ENCODE data around the gene GRIK4.

DNA sequence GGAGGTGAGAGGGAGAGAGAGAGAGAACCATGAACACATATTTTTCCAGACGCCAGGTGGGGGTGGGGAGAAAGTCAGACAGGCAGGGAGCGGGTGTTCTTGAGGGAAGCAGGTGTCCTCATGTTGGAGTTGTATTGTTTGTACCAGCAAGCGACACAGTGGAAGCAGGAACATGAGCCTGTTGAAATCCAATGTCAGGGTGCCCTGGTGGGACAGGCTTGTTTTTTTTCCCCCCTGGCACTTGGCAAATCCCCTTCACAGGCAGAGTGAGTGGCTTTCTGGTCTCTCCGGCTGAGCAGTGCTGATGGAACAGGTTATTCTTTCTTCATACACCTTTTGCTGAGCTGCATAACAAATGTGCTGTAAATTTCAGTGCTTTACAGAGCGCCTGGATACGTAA lies 125.6 kb downstream of the GRIK4 start:
- no peak for TF ChIP-seq POLR2AphosphoS5 (IDR thresholded peaks at IDR 0.05; ENCODE audit: low read depth, low read length)
- TF ChIP-seq POLR2A (IDR thresholded peaks at IDR 0.05; ENCODE audit: low read depth, low read length), result no peak
- TF ChIP-seq TAF1 (IDR thresholded peaks at IDR 0.05; ENCODE audit: borderline replicate concordance, low read depth, low read length), result no peak

All from GM12892 (cell line).